ENCODE results near the gene VPS33B.

DNA sequence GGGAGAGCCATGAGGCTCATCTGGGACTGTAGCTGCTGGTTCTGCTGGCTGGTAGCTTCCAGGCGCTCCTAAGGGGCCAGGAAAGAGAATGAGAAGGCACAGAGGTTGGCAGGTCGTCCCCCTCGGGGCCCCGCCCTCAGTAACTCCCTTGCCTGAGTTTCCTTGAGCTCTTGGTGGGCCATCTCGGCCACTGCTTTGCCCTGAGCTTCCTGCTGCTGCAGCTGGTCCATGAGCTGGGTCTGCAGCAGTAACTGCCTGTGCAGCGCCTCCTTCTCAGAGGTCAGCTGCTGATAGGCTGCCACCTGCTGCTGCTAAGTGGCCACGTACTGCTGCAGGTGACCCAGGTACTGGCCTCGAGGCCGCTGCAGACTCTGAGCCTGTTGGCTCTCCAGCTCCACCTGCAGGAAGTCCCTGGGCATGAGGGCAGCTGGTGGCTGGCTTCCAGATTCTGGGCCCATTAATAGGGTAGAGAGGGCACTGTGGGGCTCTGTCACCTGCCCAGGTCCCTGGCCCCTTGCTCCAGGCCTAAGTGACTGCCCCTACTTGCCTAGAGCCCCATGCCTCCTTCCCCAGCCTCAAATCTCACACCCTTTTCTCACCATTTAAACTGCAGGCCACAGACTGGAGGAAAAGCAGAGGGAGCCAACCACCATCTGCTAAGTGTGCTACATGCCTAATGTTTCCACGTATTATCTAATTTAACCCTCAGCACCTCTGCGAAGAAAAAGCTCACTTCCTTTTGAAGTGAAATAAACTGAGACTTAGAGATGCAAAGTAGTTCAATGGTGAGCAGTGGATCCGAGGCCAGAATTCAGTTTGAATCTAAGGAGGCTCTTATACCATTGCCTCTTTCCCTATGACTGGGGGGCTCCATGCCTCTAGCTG is 10.8 kb upstream of the VPS33B start:
- TF ChIP-seq EZH2 (IDR thresholded peaks at IDR 0.05; ENCODE audit: insufficient read depth, low read length) = no peak
- TF ChIP-seq, protein P1, sequence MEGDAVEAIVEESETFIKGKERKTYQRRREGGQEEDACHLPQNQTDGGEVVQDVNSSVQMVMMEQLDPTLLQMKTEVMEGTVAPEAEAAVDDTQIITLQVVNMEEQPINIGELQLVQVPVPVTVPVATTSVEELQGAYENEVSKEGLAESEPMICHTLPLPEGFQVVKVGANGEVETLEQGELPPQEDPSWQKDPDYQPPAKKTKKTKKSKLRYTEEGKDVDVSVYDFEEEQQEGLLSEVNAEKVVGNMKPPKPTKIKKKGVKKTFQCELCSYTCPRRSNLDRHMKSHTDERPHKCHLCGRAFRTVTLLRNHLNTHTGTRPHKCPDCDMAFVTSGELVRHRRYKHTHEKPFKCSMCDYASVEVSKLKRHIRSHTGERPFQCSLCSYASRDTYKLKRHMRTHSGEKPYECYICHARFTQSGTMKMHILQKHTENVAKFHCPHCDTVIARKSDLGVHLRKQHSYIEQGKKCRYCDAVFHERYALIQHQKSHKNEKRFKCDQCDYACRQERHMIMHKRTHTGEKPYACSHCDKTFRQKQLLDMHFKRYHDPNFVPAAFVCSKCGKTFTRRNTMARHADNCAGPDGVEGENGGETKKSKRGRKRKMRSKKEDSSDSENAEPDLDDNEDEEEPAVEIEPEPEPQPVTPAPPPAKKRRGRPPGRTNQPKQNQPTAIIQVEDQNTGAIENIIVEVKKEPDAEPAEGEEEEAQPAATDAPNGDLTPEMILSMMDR (IDR thresholded peaks at IDR 0.05; ENCODE audit: insufficient read depth, low read depth, low read length) = peak; percentile 6
